T-helper 9 cell (primary cell): Measurements from ENCODE around the gene GALK2.

Experiments used
- DNase-seq: peaks from one replicate; pipeline ENCODE4 v3.0.0-alpha.2; 2020

GALK2 gene

DNA sequence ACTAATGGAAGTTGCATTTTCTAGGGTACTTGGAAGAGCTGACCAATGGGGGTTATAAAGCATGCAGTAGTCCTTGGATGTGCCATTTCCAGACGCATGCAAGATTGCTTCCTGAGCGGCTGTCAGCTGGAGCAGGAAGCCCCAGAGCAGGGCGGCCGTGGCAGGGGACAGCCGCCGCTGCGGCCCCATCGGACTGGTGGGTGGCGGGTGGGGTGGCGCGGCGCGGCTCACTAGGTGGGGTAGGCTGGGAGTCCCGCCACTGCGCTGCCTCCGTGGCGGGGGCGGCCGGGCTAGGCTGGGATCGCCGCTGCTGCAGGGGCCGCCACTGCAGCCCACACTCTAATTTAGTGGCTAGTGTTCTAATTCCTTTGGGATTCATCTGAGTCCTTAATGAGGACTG lies 196.4 kb downstream of the GALK2 start:
- DNase-seq = no peak

DNA sequence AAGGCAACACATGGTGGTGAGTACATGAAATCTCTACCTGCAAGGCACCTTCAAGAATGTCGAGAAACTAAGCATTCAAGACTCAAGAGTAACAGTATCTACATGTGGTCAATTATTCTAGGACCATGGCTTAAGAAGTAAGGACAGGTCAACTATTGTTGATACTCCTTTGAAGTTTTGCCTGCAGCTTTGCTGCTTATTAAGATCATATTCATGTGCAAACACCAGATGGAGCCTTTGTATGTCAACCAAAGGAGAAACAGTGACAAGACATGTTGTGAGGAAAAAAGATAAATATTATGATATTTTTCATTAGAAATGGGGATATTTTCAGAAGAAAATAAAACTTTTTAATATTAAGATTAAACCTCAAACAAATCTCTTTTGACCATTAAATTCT lies 200.7 kb downstream of the GALK2 start:
- DNase-seq = no peak

- no peak for DNase-seq
These were observed 202.3 kb downstream of the GALK2 start for GRCh38 chr15:49372366-49372765.

DNA sequence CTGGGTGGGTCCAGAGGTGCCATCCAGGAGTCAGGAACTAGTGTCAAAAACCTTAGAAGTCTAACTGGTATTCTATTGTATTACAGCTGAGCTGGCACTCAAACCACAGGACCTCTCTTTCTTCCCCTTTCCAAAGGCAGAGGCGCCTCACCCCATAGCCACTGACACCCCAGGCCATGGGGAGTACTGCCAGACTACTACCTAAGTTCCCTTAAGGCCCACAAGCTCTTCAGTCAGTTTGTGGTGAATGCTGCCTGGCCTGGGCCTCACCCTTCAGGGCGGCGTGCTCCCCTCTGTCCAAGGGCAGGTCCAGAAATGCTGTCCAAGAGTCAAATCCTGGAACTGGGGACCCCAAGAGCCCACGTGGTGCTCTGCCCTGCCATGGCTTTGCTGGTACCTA lies 209.9 kb downstream of the GALK2 start:
- DNase-seq = no peak

GRCh38 chr15:49380912-49381311 lies 210.9 kb downstream of the GALK2 start:
- no peak for DNase-seq
